Calu3 (cell line): ENCODE data around the gene DGKA. TPM values are rescaled to one million over a fixed set of nuclear protein-coding genes. Genes with fewer than 3 reads are reported as not detected.

Source experiments
- BruUV-seq: library from RNA; stranded (reverse); fragments of 400-500 nt; replicated peaks from 2 replicates; lab custom pipeline; 2021; lab: Mats Ljungman, UMichigan
- CTCF ChIA-PET: fragments of 300-600 bp; sonication (Branson Sonifier 250); formaldehyde crosslinking; loops from one replicate; lab custom pipeline; 2022; ENCODE audit warnings: antibody characterized with exemption; lab: Charles Lee
- DNase-seq: peaks from one replicate; pipeline ENCODE4 v3.0.0; 2022
- H3K27ac Mint-ChIP-seq: one replicate; pipeline ENCODE4 v1.8.0; 2022; ENCODE audit warnings: mixed read lengths; ENCODE audit not compliant: unreplicated experiment
- H3K27me3 Mint-ChIP-seq: one replicate; pipeline ENCODE4 v1.8.0; 2022; ENCODE audit warnings: mixed read lengths; ENCODE audit not compliant: unreplicated experiment
- H3K36me3 Mint-ChIP-seq: one replicate; pipeline ENCODE4 v1.8.0; 2022; ENCODE audit warnings: mild to moderate bottlenecking, moderate library complexity, mixed read lengths; ENCODE audit not compliant: insufficient read depth, unreplicated experiment
- H3K4me1 Mint-ChIP-seq: one replicate; pipeline ENCODE4 v1.8.0; 2022; ENCODE audit warnings: mild to moderate bottlenecking, low read depth, mixed read lengths; ENCODE audit not compliant: unreplicated experiment
- H3K4me3 Mint-ChIP-seq: one replicate; pipeline ENCODE4 v1.8.0; 2022; ENCODE audit warnings: mild to moderate bottlenecking, low read depth, moderate library complexity, mixed read lengths; ENCODE audit not compliant: unreplicated experiment
- H3K9me3 Mint-ChIP-seq: one replicate; pipeline ENCODE4 v1.8.0; 2022; ENCODE audit warnings: low read depth, mixed read lengths; ENCODE audit not compliant: unreplicated experiment
- CTCF ChIP-seq: fragments of 200-600 bp; IDR thresholded peaks from one replicate; pipeline ENCODE4 v1.8.0; 2022; ENCODE audit warnings: antibody characterized with exemption; ENCODE audit not compliant: unreplicated experiment
- intact Hi-C: fragments of 100-400 bp; cut with micrococcal nuclease; formaldehyde crosslinking; loops from one replicate; pipeline ENCODE4 v1.10.0; 2022; ENCODE audit not compliant: unreplicated experiment
- total RNA-seq: library from RNA; stranded (reverse); gene quantifications from 2 replicates; pipeline ENCODE4 v1.2.3, GENCODE V29; 2022

The DGKA gene
- total RNA-seq, 1 experiment from 2014 or later = 51.2 TPM

- Mint-ChIP-seq H3K27me3 (no peaks in the 10 kb centered on the region), H3K27ac (no peak overlapping the region), H3K4me1 (no peaks in the 10 kb centered on the region), H3K4me3 (no peak overlapping the region), H3K9me3 (no peaks in the 10 kb centered on the region), H3K36me3 (peaks cover 2% of the 10 kb centered on the region)
- BruUV-seq = no TSS peak
- TF ChIP-seq CTCF = no peak
- CTCF ChIA-PET = interaction anchor here (0.7 kb wide), 1 partner anchor 67 kb away, joined by 5 read pairs; no protein-coding TSS in a partner anchor
- intact Hi-C loops = no loop called here
- DNase-seq = no peak
Measured at GRCh38 chr12:55946553-55946952, 15.6 kb downstream of the DGKA start.

DNA sequence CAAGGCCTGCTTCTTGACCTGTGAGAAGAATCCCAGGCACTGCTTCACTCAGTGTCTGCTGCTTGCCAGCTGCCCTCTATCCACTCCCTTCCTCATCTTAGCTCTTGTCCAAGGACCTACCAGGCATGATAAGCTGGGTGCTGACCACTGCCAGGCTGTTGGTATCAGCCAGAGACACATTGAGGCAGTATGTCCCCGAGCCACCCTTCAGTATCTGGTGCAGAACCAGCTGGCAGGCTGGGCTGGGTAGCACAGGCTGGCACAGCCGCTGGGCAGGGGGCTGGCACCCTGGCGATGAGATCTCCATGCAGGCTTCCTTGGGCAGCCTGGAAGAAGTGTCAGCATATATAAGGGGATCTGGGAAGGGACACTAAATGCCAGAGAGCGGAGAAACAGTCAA lies 24.4 kb downstream of the DGKA start:
- no peak for TF ChIP-seq CTCF
- no TSS peak for BruUV-seq
- H3K27ac Mint-ChIP-seq = no peak overlapping the region
- CTCF ChIA-PET = interaction anchor here (0.6 to 2.8 kb wide), 4 partner anchors 19 to 132 kb away, joined by 3 to 14 read pairs (median 5); partner anchors contain the start of gene RAB5B
- no peaks in the 10 kb centered on the region for H3K9me3 Mint-ChIP-seq
- H3K36me3 Mint-ChIP-seq = peaks cover 19% of the 10 kb centered on the region
- H3K27me3 Mint-ChIP-seq = no peaks in the 10 kb centered on the region
- no peak for DNase-seq
- no peak overlapping the region for H3K4me3 Mint-ChIP-seq
- intact Hi-C loops = no loop called here
- peaks cover 31% of the 10 kb centered on the region for H3K4me1 Mint-ChIP-seq

GRCh38 chr12:55955800-55956508 lies 25.0 kb downstream of the DGKA start:
- Mint-ChIP-seq H3K27ac (peak overlapping the region; percentile 79), H3K4me3 (no peak overlapping the region), H3K36me3 (peaks cover 19% of the 10 kb centered on the region), H3K27me3 (no peaks in the 10 kb centered on the region), H3K9me3 (no peaks in the 10 kb centered on the region), H3K4me1 (peaks cover 31% of the 10 kb centered on the region)
- DNase-seq = peak; percentile 90
- intact Hi-C loops = no loop called here
- peak; percentile 69 for TF ChIP-seq CTCF
- CTCF ChIA-PET = interaction anchor here (1.2 to 2.8 kb wide), 4 partner anchors 13 to 133 kb away, joined by 3 to 14 read pairs (median 6); partner anchors contain the start of gene RAB5B
- BruUV-seq = no TSS peak

GRCh38 chr12:55957106-55957859 lies 26.3 kb downstream of the DGKA start:
- no peaks in the 10 kb centered on the region for H3K9me3 Mint-ChIP-seq
- no TSS peak for BruUV-seq
- peaks cover 31% of the 10 kb centered on the region for H3K4me1 Mint-ChIP-seq
- peak; percentile 53 for DNase-seq
- no peak for TF ChIP-seq CTCF
- H3K36me3 Mint-ChIP-seq = peaks cover 14% of the 10 kb centered on the region
- no peak overlapping the region for H3K4me3 Mint-ChIP-seq
- intact Hi-C loops = no loop called here
- H3K27me3 Mint-ChIP-seq = no peaks in the 10 kb centered on the region
- CTCF ChIA-PET = interaction anchor here (1.4 to 2.8 kb wide), 3 partner anchors 11 to 73 kb away, joined by 3 to 14 read pairs (median 5); partner anchors contain the start of gene RAB5B
- H3K27ac Mint-ChIP-seq = peak overlapping the region; percentile 36
